B cell (primary cell): ENCODE measurements around the gene RETN. TPM values are rescaled to one million over a fixed set of nuclear protein-coding genes. Genes with fewer than 3 reads are reported as not detected.

Source experiments
- ATAC-seq: fragments of 200-7000 bp; cut with Tn5 transposase; one replicate; pipeline ENCODE4 v1.10.0; 2021; ENCODE audit warnings: low read depth, mild to moderate bottlenecking, moderate number of reproducible peaks, moderate library complexity
- CTCF ChIA-PET: fragments of 350-600 bp; sonication (Branson Sonifier 250); formaldehyde crosslinking; loops from one replicate; lab custom pipeline; 2021; ENCODE audit warnings: antibody characterized with exemption, inconsistent platforms; lab: Charles Lee
- POLR2A ChIA-PET: fragments of 350-600 bp; sonication (Branson Sonifier 250); formaldehyde crosslinking; loops from one replicate; lab custom pipeline; 2021; ENCODE audit warnings: antibody characterized with exemption; lab: Charles Lee
- DNase-seq: peaks from one replicate; pipeline ENCODE4 v3.0.0; 2013
- H2AFZ ChIP-seq: 2 replicates; pipeline ENCODE4 v1.6.1; 2012; ENCODE audit warnings: mild to moderate bottlenecking, low read depth, low read length; ENCODE audit not compliant: insufficient read depth, poor library complexity, severe bottlenecking
- H3K27ac ChIP-seq, 2 donors: 1 replicate in 1 of 2; 2 replicates in 1 of 2; pipeline ENCODE4 v1.5.1; 2012 to 2013; ENCODE audit warnings: low read length in 2 of 2, mild to moderate bottlenecking in 2 of 2, moderate library complexity in 1 of 2
- H3K27me3 ChIP-seq, 4 experiments: fragments of 200-600 bp in 1 of 4; sonication (generic) in 1 of 4; replicated peaks in 1 of 4; 1 replicate in 2 of 4; 2 replicates in 2 of 4; pipeline versions ENCODE4 v1.6.1 to v1.7.0; 2013 to 2016; ENCODE audit warnings: low read length in 3 of 4, mild to moderate bottlenecking in 2 of 4, mixed read lengths in 1 of 4, moderate library complexity in 1 of 4; ENCODE audit not compliant: insufficient read depth in 4 of 4, control insufficient read depth in 3 of 4; ENCODE audit errors: control extremely low read depth in 1 of 4
- H3K36me3 ChIP-seq, 2 experiments: replicated peaks in 1 of 2; 1 replicate in 1 of 2; 2 replicates in 1 of 2; pipeline versions ENCODE4 v1.6.1 to v1.7.1; 2013; ENCODE audit warnings: low read length in 1 of 2; ENCODE audit not compliant: insufficient read depth in 2 of 2, control insufficient read depth in 1 of 2; ENCODE audit errors: control extremely low read depth in 1 of 2, extremely low read depth in 1 of 2
- H3K4me1 ChIP-seq, 2 donors: fragments of 200-600 bp in 1 of 2; sonication (generic) in 1 of 2; 1 replicate in 1 of 2; 2 replicates in 1 of 2; pipeline versions ENCODE4 v1.5.1 to v1.6.1; 2013 to 2017; ENCODE audit warnings: low read length in 2 of 2; ENCODE audit not compliant: control insufficient read depth in 2 of 2, insufficient read depth in 2 of 2
- H3K4me2 ChIP-seq: replicated peaks from 2 replicates; pipeline ENCODE3; 2012; ENCODE audit warnings: mild to moderate bottlenecking, low read depth, low read length; ENCODE audit not compliant: poor library complexity, severe bottlenecking
- H3K4me3 ChIP-seq, 5 experiments: fragments of 200-600 bp in 1 of 5; sonication (generic) in 1 of 5; 1 replicate in 3 of 5; 2 replicates in 2 of 5; pipeline versions ENCODE4 v1.5.1 to v1.7.0; 2011 to 2016; ENCODE audit warnings: low read length in 4 of 5, mild to moderate bottlenecking in 4 of 5, low read depth in 2 of 5, control low read depth in 1 of 5, moderate library complexity in 1 of 5; ENCODE audit not compliant: insufficient read depth in 1 of 5; ENCODE audit errors: control extremely low read depth in 1 of 5, extremely low read depth in 1 of 5
- H3K79me2 ChIP-seq: fragments of 200-600 bp; sonication (generic); one replicate; pipeline ENCODE4 v1.6.0; 2016; ENCODE audit warnings: low read length; ENCODE audit not compliant: control insufficient read depth, insufficient read depth
- H3K9ac ChIP-seq: fragments of 200-600 bp; sonication (generic); 2 replicates; pipeline ENCODE4 v1.6.1; 2017; ENCODE audit warnings: mild to moderate bottlenecking, low read length, moderate library complexity
- H3K9me3 ChIP-seq, 3 donors: one replicate each; pipeline versions ENCODE4 v1.6.1 to v1.7.1; 2013; ENCODE audit warnings: low read length in 2 of 3; ENCODE audit not compliant: control insufficient read depth in 2 of 3, insufficient read depth in 1 of 3; ENCODE audit errors: control extremely low read depth in 1 of 3
- H4K20me1 ChIP-seq: 2 replicates; pipeline ENCODE4 v1.6.0; 2012; ENCODE audit warnings: mild to moderate bottlenecking, low read length; ENCODE audit not compliant: insufficient read depth, control insufficient read depth, poor library complexity, severe bottlenecking
- H3K27ac Mint-ChIP-seq: one replicate; pipeline ENCODE4 v1.8.0; 2021; ENCODE audit warnings: mixed read lengths
- H3K27me3 Mint-ChIP-seq: one replicate; pipeline ENCODE4 v1.8.0; 2021; ENCODE audit warnings: mixed read lengths
- H3K4me1 Mint-ChIP-seq: one replicate; pipeline ENCODE4 v1.8.0; 2021; ENCODE audit warnings: mixed read lengths
- H3K4me3 Mint-ChIP-seq: one replicate; pipeline ENCODE4 v1.8.0; 2021; ENCODE audit warnings: mixed read lengths
- H3K9me3 Mint-ChIP-seq: one replicate; pipeline ENCODE4 v1.8.0; 2022; ENCODE audit warnings: mixed read lengths; ENCODE audit not compliant: insufficient read depth
- EZH2 ChIP-seq: IDR thresholded peaks from 2 replicates; pipeline ENCODE4 v1.6.1; 2012; ENCODE audit warnings: borderline replicate concordance, low read depth, mild to moderate bottlenecking, moderate library complexity, low read length; ENCODE audit not compliant: insufficient read depth, poor library complexity, severe bottlenecking
- WGBS: methylation state at CpG from one replicate; pipeline ENCODE4 v1.1.5; 2013; ENCODE audit warnings: missing lambda C conversion rate; ENCODE audit not compliant: insufficient coverage; 5-methylcytosine and 5-hydroxymethylcytosine counted together
- intact Hi-C: fragments of 100-400 bp; cut with micrococcal nuclease; formaldehyde crosslinking; loops from one replicate; pipeline ENCODE4 v1.10.0; 2022
- polyA plus RNA-seq: library from polyadenylated mRNA; depleted of rRNA; stranded (reverse); fragments of >200 nt; gene quantifications from 2 replicates; pipeline ENCODE4 v1.2.3, GENCODE V29; 2012
- total RNA-seq, 2 donors: library from RNA; stranded (reverse); fragments of 120-200 nt in 1 of 2; gene quantifications; 1 replicate in 1 of 2; 2 replicates in 1 of 2; pipeline versions ENCODE4 v1.2.3 to v1.2.4, GENCODE V29; 2013 to 2022
- TF ChIP-seq, protein P1 (sequence below): fragments of 200-600 bp; IDR thresholded peaks from one replicate; pipeline ENCODE4 v1.8.0; 2022; ENCODE audit warnings: antibody characterized with exemption, mild to moderate bottlenecking

RETN gene
- total and polyA plus RNA-seq, 2 donors (not counting 1 experiment from before 2014, with no cell fraction given), result not detected

DNA sequence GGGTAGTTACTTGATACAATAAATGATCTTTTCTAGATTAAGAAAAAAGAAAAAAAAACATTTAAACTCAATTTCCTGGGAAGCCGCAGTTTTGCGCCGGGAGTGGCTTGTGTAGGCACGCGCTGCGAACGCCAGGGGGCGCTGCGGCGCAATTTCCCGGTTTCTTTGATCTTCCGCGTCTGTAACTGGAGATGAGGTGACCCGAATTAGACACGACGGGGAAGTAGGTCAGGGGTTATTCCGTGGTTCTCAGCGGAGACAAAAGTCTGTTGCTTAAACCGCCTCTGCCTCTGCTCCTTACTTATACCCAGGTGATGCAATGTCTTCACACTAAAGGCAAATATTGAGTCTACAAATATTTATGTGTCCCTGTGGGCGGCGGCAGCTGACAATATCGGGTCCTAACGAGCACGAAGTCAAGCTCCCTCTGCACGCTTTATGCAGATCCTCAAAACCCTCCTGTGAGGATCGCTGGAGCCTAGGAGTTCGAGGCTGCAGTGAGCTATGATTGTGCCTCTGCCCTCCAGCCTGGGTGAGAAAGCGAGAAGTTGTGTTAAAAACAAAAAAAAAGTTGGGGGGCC is 16.7 kb upstream of the RETN start:
- H3K27ac Mint-ChIP-seq, result peak overlapping the region; percentile 70
- ChIA-PET POLR2A (interaction anchor here (0.7 to 1.0 kb wide), 2 partner anchors 29 to 263 kb away, joined by 3 to 4 read pairs; partner anchors contain the start of gene TRAPPC5), CTCF (interaction anchor here (0.6 to 8.7 kb wide), 24 partner anchors 8 to 479 kb away, joined by 3 to 100 read pairs (median 4); partner anchors contain the start of genes PET100, SNAPC2, TRAPPC5 and XAB2)
- ATAC-seq, result peak; percentile 90
- TF ChIP-seq, protein P1, sequence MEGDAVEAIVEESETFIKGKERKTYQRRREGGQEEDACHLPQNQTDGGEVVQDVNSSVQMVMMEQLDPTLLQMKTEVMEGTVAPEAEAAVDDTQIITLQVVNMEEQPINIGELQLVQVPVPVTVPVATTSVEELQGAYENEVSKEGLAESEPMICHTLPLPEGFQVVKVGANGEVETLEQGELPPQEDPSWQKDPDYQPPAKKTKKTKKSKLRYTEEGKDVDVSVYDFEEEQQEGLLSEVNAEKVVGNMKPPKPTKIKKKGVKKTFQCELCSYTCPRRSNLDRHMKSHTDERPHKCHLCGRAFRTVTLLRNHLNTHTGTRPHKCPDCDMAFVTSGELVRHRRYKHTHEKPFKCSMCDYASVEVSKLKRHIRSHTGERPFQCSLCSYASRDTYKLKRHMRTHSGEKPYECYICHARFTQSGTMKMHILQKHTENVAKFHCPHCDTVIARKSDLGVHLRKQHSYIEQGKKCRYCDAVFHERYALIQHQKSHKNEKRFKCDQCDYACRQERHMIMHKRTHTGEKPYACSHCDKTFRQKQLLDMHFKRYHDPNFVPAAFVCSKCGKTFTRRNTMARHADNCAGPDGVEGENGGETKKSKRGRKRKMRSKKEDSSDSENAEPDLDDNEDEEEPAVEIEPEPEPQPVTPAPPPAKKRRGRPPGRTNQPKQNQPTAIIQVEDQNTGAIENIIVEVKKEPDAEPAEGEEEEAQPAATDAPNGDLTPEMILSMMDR, result peak; percentile 98
- no peak for TF ChIP-seq EZH2
- Histone ChIP-seq H3K79me2 (no peaks in the 10 kb centered on the region), H4K20me1 (no peaks in the 10 kb centered on the region), H2AFZ (peak overlapping the region; percentile 71), H3K4me1 (peaks cover 0 to 6% of the 10 kb centered on the region in 2 donors), H3K27ac (no peak overlapping the region), H3K4me3 (peak overlapping the region; percentile 32 to 74 (median 49)), H3K27me3 (no peaks in the 10 kb centered on the region), H3K36me3 (peaks cover 0 to 2% of the 10 kb centered on the region in 2 experiments), H3K9ac (peak overlapping the region; percentile 66), H3K9me3 (no peaks in the 10 kb centered on the region), H3K4me2 (peak overlapping the region; percentile 82)
- H3K27me3 Mint-ChIP-seq, result no peaks in the 10 kb centered on the region
- intact Hi-C loops, result loop anchor here (1.0 kb wide), 2 partner anchors 27 to 147 kb away; no protein-coding TSS in a partner anchor
- WGBS, result 7% methylated on average over 19 of the region's 28 CpGs
- peak overlapping the region; percentile 81 for H3K4me3 Mint-ChIP-seq
- DNase-seq, result peak; percentile 87
- no peaks in the 10 kb centered on the region for H3K9me3 Mint-ChIP-seq
- H3K4me1 Mint-ChIP-seq, result peaks cover 8% of the 10 kb centered on the region

- TF ChIP-seq EZH2, result no peak
- TF ChIP-seq, protein P1, result no peak
- no peaks in the 10 kb centered on the region for H3K9me3 Mint-ChIP-seq
- ChIA-PET POLR2A (no interaction called here), CTCF (interaction anchor here (1.2 to 8.7 kb wide), 4 partner anchors 17 to 146 kb away, joined by 3 to 100 read pairs (median 5); partner anchors contain the start of gene MCEMP1)
- no peaks in the 10 kb centered on the region for H3K27me3 ChIP-seq
- H2AFZ ChIP-seq, result no peak overlapping the region
- H3K27me3 Mint-ChIP-seq, result no peaks in the 10 kb centered on the region
- H3K27ac ChIP-seq, result no peak overlapping the region
- H3K4me3 ChIP-seq, result no peak overlapping the region
- ATAC-seq, result no peak
- H3K4me3 Mint-ChIP-seq, result no peak overlapping the region
- H3K79me2 ChIP-seq, result no peaks in the 10 kb centered on the region
- H3K9ac ChIP-seq, result no peak overlapping the region
- H3K4me1 Mint-ChIP-seq, result peaks cover 17% of the 10 kb centered on the region
- no peak overlapping the region for H3K27ac Mint-ChIP-seq
- H3K4me2 ChIP-seq, result no peak overlapping the region
- H3K4me1 ChIP-seq, result peaks cover 9 to 23% of the 10 kb centered on the region in 2 donors
- intact Hi-C loops, result no loop called here
- DNase-seq, result no peak
- WGBS, result 93% methylated on average over 5 of the region's 8 CpGs
- no peaks in the 10 kb centered on the region for H3K9me3 ChIP-seq
- no peaks in the 10 kb centered on the region for H3K36me3 ChIP-seq
- no peaks in the 10 kb centered on the region for H4K20me1 ChIP-seq
Observed at GRCh38 chr19:7654401-7654800, 14.4 kb upstream of the RETN start.
